WTC11 (cell line): ENCODE data around the gene SEPTIN8. TPM values are rescaled to one million over a fixed set of nuclear protein-coding genes. Genes with fewer than 3 reads are reported as not detected.

Experiments
- ATAC-seq: fragments of 200-7000 bp; cut with Tn5 transposase; 2 replicates; pipeline ENCODE4 v1.10.0; 2021; ENCODE audit warnings: mild to moderate bottlenecking, moderate library complexity
- CTCF ChIA-PET: fragments of 300-600 bp; sonication (Branson Sonifier 250); formaldehyde crosslinking; loops from one replicate; lab custom pipeline; 2021; ENCODE audit warnings: antibody characterized with exemption; lab: Charles Lee
- POLR2A ChIA-PET: fragments of 350-600 bp; sonication (Branson Sonifier 250); formaldehyde crosslinking; loops from one replicate; lab custom pipeline; 2021; ENCODE audit warnings: antibody characterized with exemption; lab: Charles Lee
- DNase-seq: peaks from one replicate; pipeline ENCODE4 v3.0.0; 2021; ENCODE audit warnings: low spot score
- H3K27ac Mint-ChIP-seq: 2 replicates; pipeline ENCODE4 v1.8.0; 2021; ENCODE audit warnings: mixed read lengths
- H3K27me3 Mint-ChIP-seq: 2 replicates; pipeline ENCODE4 v1.8.0; 2021; ENCODE audit warnings: low read depth, mild to moderate bottlenecking, moderate library complexity, mixed read lengths
- H3K36me3 Mint-ChIP-seq: 2 replicates; pipeline ENCODE4 v1.8.0; 2021; ENCODE audit warnings: mixed read lengths
- H3K4me1 Mint-ChIP-seq: 2 replicates; pipeline ENCODE4 v1.8.0; 2022; ENCODE audit warnings: mixed read lengths
- H3K4me3 Mint-ChIP-seq: 2 replicates; pipeline ENCODE4 v1.8.0; 2021; ENCODE audit warnings: mild to moderate bottlenecking, moderate library complexity, mixed read lengths
- H3K9me3 Mint-ChIP-seq: 2 replicates; pipeline ENCODE4 v1.8.0; 2021; ENCODE audit warnings: mixed read lengths
- CREB1 ChIP-seq: sonication (generic); formaldehyde crosslinking; IDR thresholded peaks from 2 replicates; pipeline ENCODE4 v1.8.0; 2023; ENCODE audit warnings: mild to moderate bottlenecking, missing genetic modification reagents
- EMX1 ChIP-seq: fragments of 250-450 bp; sonication (Bioruptor Pico); IDR thresholded peaks from 2 replicates; pipeline ENCODE4 v1.8.0; 2021; ENCODE audit warnings: mild to moderate bottlenecking
- FOXK1 ChIP-seq: sonication (generic); formaldehyde crosslinking; IDR thresholded peaks from 2 replicates; pipeline ENCODE4 v1.8.0; 2022; ENCODE audit warnings: mild to moderate bottlenecking, moderate library complexity, missing genetic modification reagents
- KAT7 ChIP-seq: sonication (generic); formaldehyde crosslinking; IDR thresholded peaks from 2 replicates; pipeline ENCODE4 v1.8.1; 2023; ENCODE audit warnings: missing genetic modification reagents, mild to moderate bottlenecking, borderline replicate concordance
- OVOL2 ChIP-seq: fragments of 250-450 bp; sonication (Bioruptor Pico); IDR thresholded peaks from 2 replicates; pipeline ENCODE4 v1.9.0; 2021; ENCODE audit warnings: mild to moderate bottlenecking, borderline replicate concordance
- TCF7 ChIP-seq: sonication (generic); formaldehyde crosslinking; IDR thresholded peaks from 2 replicates; pipeline ENCODE4 v1.8.0; 2022; ENCODE audit warnings: mild to moderate bottlenecking, low read depth, missing genetic modification reagents, moderate library complexity
- ZNF138 ChIP-seq: sonication (generic); formaldehyde crosslinking; conservative IDR thresholded peaks from 2 replicates; pipeline ENCODE4 v1.8.1; 2022; ENCODE audit warnings: mild to moderate bottlenecking, moderate library complexity, missing genetic modification reagents
- ZNF232 ChIP-seq: sonication (generic); formaldehyde crosslinking; IDR thresholded peaks from 2 replicates; pipeline ENCODE4 v1.8.0; 2022; ENCODE audit warnings: mild to moderate bottlenecking, missing genetic modification reagents
- ZNF263 ChIP-seq: sonication (generic); formaldehyde crosslinking; IDR thresholded peaks from 2 replicates; pipeline ENCODE4 v1.8.1; 2022; ENCODE audit warnings: low read depth, mild to moderate bottlenecking, moderate library complexity, missing genetic modification reagents
- ZNF317 ChIP-seq: sonication (generic); formaldehyde crosslinking; IDR thresholded peaks from 2 replicates; pipeline ENCODE4 v1.8.1; 2023; ENCODE audit warnings: low read depth, mild to moderate bottlenecking, moderate library complexity, missing genetic modification reagents, borderline replicate concordance
- ZNF423 ChIP-seq: fragments of 250-450 bp; sonication (Bioruptor Pico); IDR thresholded peaks from 2 replicates; pipeline ENCODE4 v2.1.2; 2022; ENCODE audit warnings: mild to moderate bottlenecking, moderate library complexity
- ZNF671 ChIP-seq: fragments of 250-450 bp; sonication (Bioruptor Pico); IDR thresholded peaks from 2 replicates; pipeline ENCODE4 v1.8.0; 2021; ENCODE audit warnings: mild to moderate bottlenecking
- total RNA-seq: library from RNA; stranded (reverse); gene quantifications from 3 replicates; pipeline ENCODE4 v1.2.3, GENCODE V29; 2021
- TF ChIP-seq, protein P1 (sequence below): sonication (generic); formaldehyde crosslinking; IDR thresholded peaks from 2 replicates; pipeline ENCODE4 v1.8.1; 2023; ENCODE audit warnings: mild to moderate bottlenecking, missing genetic modification reagents, borderline replicate concordance
- TF ChIP-seq, protein P2 (sequence below): sonication (generic); formaldehyde crosslinking; IDR thresholded peaks from 2 replicates; pipeline ENCODE4 v1.8.1; 2023; ENCODE audit warnings: mild to moderate bottlenecking, missing genetic modification reagents, moderate library complexity
- TF ChIP-seq, protein P3 (sequence below): sonication (generic); formaldehyde crosslinking; IDR thresholded peaks from 2 replicates; pipeline ENCODE4 v1.8.1; 2023; ENCODE audit warnings: mild to moderate bottlenecking, missing genetic modification reagents, moderate library complexity
- TF ChIP-seq, protein P4 (sequence below): sonication (generic); formaldehyde crosslinking; conservative IDR thresholded peaks from 2 replicates; pipeline ENCODE4 v1.8.1; 2022; ENCODE audit warnings: mild to moderate bottlenecking, missing genetic modification reagents
- TF ChIP-seq, protein P5 (sequence below): sonication (generic); formaldehyde crosslinking; IDR thresholded peaks from 2 replicates; pipeline ENCODE4 v1.8.0; 2023; ENCODE audit warnings: missing genetic modification reagents, mild to moderate bottlenecking, borderline replicate concordance
- TF ChIP-seq, protein P6 (sequence below): sonication (generic); formaldehyde crosslinking; IDR thresholded peaks from 2 replicates; pipeline ENCODE4 v1.8.0; 2022; ENCODE audit warnings: mild to moderate bottlenecking, missing genetic modification reagents
- TF ChIP-seq, protein P7 (sequence below): sonication (generic); formaldehyde crosslinking; IDR thresholded peaks from 2 replicates; pipeline ENCODE4 v1.8.1; 2022; ENCODE audit warnings: mild to moderate bottlenecking, missing genetic modification reagents, moderate library complexity, borderline replicate concordance
- TF ChIP-seq, protein P8 (sequence below): fragments of 250-450 bp; sonication (Bioruptor Pico); IDR thresholded peaks from 2 replicates; pipeline ENCODE4 v1.9.0; 2021; ENCODE audit warnings: mild to moderate bottlenecking
- TF ChIP-seq, protein P9 (sequence below): fragments of 250-450 bp; sonication (Bioruptor Pico); IDR thresholded peaks from 2 replicates; pipeline ENCODE4 v2.1.2; 2022; ENCODE audit warnings: mild to moderate bottlenecking, moderate library complexity

Gene SEPTIN8
- total RNA-seq, 1 experiment from 2014 or later: 35.8 TPM

DNA sequence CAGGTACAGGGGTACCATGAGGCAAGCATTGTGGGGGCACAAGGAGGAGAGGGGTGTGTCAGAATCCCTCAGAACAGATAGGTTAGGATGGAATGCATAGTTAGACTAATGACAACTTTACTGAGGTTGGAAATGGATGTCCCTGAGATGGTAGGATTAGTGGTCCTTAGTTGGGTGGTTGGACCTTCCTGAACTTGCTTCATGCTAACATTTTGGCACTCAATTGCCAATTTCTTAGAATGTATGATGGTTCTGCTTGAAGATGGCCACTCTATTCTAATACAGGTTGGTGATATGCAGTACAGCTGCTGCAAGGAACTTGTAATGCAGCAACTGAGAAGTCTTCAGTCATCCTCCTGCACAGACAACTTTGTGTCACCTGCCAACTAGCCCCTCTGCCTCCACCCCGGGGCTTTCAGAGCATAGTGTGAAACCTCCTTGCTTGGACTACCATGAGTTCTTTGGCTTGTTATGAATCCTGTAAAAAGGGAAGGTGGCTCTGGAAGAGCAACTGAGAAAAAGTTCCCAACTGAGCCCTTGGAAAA, 24.4 kb downstream of the SEPTIN8 start (continued):
- TF ChIP-seq, protein P1, sequence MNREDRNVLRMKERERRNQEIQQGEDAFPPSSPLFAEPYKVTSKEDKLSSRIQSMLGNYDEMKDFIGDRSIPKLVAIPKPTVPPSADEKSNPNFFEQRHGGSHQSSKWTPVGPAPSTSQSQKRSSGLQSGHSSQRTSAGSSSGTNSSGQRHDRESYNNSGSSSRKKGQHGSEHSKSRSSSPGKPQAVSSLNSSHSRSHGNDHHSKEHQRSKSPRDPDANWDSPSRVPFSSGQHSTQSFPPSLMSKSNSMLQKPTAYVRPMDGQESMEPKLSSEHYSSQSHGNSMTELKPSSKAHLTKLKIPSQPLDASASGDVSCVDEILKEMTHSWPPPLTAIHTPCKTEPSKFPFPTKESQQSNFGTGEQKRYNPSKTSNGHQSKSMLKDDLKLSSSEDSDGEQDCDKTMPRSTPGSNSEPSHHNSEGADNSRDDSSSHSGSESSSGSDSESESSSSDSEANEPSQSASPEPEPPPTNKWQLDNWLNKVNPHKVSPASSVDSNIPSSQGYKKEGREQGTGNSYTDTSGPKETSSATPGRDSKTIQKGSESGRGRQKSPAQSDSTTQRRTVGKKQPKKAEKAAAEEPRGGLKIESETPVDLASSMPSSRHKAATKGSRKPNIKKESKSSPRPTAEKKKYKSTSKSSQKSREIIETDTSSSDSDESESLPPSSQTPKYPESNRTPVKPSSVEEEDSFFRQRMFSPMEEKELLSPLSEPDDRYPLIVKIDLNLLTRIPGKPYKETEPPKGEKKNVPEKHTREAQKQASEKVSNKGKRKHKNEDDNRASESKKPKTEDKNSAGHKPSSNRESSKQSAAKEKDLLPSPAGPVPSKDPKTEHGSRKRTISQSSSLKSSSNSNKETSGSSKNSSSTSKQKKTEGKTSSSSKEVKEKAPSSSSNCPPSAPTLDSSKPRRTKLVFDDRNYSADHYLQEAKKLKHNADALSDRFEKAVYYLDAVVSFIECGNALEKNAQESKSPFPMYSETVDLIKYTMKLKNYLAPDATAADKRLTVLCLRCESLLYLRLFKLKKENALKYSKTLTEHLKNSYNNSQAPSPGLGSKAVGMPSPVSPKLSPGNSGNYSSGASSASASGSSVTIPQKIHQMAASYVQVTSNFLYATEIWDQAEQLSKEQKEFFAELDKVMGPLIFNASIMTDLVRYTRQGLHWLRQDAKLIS (CRISPR knock-in tag): no peak
- TF ChIP-seq, protein P2, sequence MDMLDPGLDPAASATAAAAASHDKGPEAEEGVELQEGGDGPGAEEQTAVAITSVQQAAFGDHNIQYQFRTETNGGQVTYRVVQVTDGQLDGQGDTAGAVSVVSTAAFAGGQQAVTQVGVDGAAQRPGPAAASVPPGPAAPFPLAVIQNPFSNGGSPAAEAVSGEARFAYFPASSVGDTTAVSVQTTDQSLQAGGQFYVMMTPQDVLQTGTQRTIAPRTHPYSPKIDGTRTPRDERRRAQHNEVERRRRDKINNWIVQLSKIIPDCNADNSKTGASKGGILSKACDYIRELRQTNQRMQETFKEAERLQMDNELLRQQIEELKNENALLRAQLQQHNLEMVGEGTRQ (CRISPR knock-in tag): no peak
- TF ChIP-seq, protein P3, sequence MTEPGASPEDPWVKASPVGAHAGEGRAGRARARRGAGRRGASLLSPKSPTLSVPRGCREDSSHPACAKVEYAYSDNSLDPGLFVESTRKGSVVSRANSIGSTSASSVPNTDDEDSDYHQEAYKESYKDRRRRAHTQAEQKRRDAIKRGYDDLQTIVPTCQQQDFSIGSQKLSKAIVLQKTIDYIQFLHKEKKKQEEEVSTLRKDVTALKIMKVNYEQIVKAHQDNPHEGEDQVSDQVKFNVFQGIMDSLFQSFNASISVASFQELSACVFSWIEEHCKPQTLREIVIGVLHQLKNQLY (CRISPR knock-in tag): no peak
- TF ChIP-seq, protein P4, sequence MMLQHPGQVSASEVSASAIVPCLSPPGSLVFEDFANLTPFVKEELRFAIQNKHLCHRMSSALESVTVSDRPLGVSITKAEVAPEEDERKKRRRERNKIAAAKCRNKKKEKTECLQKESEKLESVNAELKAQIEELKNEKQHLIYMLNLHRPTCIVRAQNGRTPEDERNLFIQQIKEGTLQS (CRISPR knock-in tag): no peak
- TF ChIP-seq, protein P5, sequence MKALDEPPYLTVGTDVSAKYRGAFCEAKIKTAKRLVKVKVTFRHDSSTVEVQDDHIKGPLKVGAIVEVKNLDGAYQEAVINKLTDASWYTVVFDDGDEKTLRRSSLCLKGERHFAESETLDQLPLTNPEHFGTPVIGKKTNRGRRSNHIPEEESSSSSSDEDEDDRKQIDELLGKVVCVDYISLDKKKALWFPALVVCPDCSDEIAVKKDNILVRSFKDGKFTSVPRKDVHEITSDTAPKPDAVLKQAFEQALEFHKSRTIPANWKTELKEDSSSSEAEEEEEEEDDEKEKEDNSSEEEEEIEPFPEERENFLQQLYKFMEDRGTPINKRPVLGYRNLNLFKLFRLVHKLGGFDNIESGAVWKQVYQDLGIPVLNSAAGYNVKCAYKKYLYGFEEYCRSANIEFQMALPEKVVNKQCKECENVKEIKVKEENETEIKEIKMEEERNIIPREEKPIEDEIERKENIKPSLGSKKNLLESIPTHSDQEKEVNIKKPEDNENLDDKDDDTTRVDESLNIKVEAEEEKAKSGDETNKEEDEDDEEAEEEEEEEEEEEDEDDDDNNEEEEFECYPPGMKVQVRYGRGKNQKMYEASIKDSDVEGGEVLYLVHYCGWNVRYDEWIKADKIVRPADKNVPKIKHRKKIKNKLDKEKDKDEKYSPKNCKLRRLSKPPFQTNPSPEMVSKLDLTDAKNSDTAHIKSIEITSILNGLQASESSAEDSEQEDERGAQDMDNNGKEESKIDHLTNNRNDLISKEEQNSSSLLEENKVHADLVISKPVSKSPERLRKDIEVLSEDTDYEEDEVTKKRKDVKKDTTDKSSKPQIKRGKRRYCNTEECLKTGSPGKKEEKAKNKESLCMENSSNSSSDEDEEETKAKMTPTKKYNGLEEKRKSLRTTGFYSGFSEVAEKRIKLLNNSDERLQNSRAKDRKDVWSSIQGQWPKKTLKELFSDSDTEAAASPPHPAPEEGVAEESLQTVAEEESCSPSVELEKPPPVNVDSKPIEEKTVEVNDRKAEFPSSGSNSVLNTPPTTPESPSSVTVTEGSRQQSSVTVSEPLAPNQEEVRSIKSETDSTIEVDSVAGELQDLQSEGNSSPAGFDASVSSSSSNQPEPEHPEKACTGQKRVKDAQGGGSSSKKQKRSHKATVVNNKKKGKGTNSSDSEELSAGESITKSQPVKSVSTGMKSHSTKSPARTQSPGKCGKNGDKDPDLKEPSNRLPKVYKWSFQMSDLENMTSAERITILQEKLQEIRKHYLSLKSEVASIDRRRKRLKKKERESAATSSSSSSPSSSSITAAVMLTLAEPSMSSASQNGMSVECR (CRISPR knock-in tag): no peak
- TF ChIP-seq ZNF671: no peak
- no peak for TF ChIP-seq TCF7 (CRISPR knock-in tag)
- no peak for TF ChIP-seq EMX1

DNA sequence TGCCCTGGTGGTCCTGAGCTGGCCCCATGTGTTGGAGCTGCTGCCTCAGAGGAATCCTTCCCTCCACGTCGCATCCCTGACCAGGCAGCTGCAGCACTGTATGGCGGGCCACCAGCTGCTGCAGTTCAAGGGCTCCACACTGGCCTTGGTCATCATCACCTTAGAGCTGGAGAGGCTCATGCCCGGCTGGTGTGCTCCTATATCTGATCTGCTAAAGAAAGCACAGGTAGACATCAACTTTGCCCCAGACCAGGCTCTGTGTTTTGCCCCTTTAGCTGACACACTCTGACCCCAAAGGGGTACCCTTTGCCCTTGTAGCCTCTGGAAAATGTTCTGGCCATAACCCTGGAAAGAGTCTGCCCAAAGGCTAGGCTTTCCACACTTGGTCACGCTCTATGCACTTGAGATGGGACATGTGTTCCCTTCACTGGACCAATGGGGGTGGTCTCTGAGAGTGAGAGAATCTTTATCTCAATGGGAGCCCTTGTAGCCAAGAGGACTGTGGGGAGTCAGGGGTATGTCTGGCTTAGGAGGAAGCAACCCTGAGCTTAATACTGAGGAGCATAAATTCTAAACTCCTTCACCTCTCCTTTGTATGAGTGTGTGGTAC, 25.0 kb downstream of the SEPTIN8 start:
- H3K27ac Mint-ChIP-seq: no peak overlapping the region

More for the DNA sequence above, 25.0 kb downstream of the SEPTIN8 start:
- H3K4me3 Mint-ChIP-seq: no peak overlapping the region
- no peak for ATAC-seq
- POLR2A ChIA-PET: no interaction called here
- peaks cover 32% of the 10 kb centered on the region for H3K27me3 Mint-ChIP-seq
- DNase-seq: no peak
- no peaks in the 10 kb centered on the region for H3K9me3 Mint-ChIP-seq
- no peaks in the 10 kb centered on the region for H3K36me3 Mint-ChIP-seq
- CTCF ChIA-PET: interaction anchor here (2.5 kb wide), 1 partner anchor 68 kb away, joined by 8 read pairs; no protein-coding TSS in a partner anchor
- TF ChIP-seq, protein P6, sequence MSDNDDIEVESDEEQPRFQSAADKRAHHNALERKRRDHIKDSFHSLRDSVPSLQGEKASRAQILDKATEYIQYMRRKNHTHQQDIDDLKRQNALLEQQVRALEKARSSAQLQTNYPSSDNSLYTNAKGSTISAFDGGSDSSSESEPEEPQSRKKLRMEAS (CRISPR knock-in tag): no peak
- TF ChIP-seq ZNF263 (CRISPR knock-in tag) (no peak), ZNF232 (CRISPR knock-in tag) (no peak), KAT7 (CRISPR knock-in tag) (no peak), FOXK1 (CRISPR knock-in tag) (no peak), CREB1 (CRISPR knock-in tag) (no peak), ZNF317 (no peak), OVOL2 (CRISPR knock-in tag) (no peak), ZNF138 (no peak), EMX1 (no peak), ZNF423 (CRISPR knock-in tag) (no peak)
- TF ChIP-seq, protein P7, sequence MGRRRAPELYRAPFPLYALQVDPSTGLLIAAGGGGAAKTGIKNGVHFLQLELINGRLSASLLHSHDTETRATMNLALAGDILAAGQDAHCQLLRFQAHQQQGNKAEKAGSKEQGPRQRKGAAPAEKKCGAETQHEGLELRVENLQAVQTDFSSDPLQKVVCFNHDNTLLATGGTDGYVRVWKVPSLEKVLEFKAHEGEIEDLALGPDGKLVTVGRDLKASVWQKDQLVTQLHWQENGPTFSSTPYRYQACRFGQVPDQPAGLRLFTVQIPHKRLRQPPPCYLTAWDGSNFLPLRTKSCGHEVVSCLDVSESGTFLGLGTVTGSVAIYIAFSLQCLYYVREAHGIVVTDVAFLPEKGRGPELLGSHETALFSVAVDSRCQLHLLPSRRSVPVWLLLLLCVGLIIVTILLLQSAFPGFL (CRISPR knock-in tag): no peak
- TF ChIP-seq, protein P8, sequence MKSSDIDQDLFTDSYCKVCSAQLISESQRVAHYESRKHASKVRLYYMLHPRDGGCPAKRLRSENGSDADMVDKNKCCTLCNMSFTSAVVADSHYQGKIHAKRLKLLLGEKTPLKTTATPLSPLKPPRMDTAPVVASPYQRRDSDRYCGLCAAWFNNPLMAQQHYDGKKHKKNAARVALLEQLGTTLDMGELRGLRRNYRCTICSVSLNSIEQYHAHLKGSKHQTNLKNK: no peak
- TF ChIP-seq, protein P9, sequence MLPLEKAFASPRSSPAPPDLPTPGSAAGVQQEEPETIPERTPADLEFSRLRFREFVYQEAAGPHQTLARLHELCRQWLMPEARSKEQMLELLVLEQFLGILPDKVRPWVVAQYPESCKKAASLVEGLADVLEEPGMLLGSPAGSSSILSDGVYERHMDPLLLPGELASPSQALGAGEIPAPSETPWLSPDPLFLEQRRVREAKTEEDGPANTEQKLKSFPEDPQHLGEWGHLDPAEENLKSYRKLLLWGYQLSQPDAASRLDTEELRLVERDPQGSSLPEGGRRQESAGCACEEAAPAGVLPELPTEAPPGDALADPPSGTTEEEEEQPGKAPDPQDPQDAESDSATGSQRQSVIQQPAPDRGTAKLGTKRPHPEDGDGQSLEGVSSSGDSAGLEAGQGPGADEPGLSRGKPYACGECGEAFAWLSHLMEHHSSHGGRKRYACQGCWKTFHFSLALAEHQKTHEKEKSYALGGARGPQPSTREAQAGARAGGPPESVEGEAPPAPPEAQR (CRISPR knock-in tag): no peak
- TF ChIP-seq, all 79 proteins: peak for 0
- peaks cover 19% of the 10 kb centered on the region for H3K4me1 Mint-ChIP-seq
